ENCODE results near the gene UFD1.
"Not testable (repeated sequence)": the region's sequence is repeated elsewhere in the genome, so short reads cannot be mapped to it uniquely, and the experiment has no call there.

Gene UFD1

GRCh38 chr22:19448739-19449421 lies 30.1 kb downstream of the UFD1 start:
- H3K36me3 ChIP-seq (ENCODE audit: insufficient read depth) = no peaks in the 10 kb centered on the region
- no peak overlapping the region for H3K9ac ChIP-seq
- TF ChIP-seq CTCF (conservative IDR thresholded peaks at IDR 0.05; ENCODE audit: low read depth, low read length) = no peak
- peak overlapping the region; percentile 95 for H3K4me2 ChIP-seq
- no peak overlapping the region for H3K4me3 ChIP-seq (IDR thresholded peaks at IDR 0.05; ENCODE audit: insufficient read depth, low read depth, low read length)
- no peaks in the 10 kb centered on the region for H3K27me3 ChIP-seq (ENCODE audit: insufficient read depth, low read depth)
- H3K27ac ChIP-seq = no peak overlapping the region; the same call in 1 of the 2 replicates
- H2AFZ ChIP-seq (ENCODE audit: low read depth) = no peak overlapping the region
- H3K4me1 ChIP-seq (ENCODE audit: low read depth, poor library complexity, severe bottlenecking) = peaks cover 27% of the 10 kb centered on the region
- no peaks in the 10 kb centered on the region for H4K20me1 ChIP-seq (ENCODE audit: insufficient read depth)
- peaks cover 49% of the 10 kb centered on the region for H3K79me2 ChIP-seq (ENCODE audit: insufficient read depth, low read depth)

- H3K4me1 ChIP-seq (ENCODE audit: low read depth, poor library complexity, severe bottlenecking) = peaks cover 27% of the 10 kb centered on the region
- H3K27ac ChIP-seq = peak overlapping the region; percentile 81
- peak overlapping the region; percentile 85 for H2AFZ ChIP-seq (ENCODE audit: low read depth)
- peak overlapping the region; percentile 79 for H3K9ac ChIP-seq
- TF ChIP-seq CTCF (conservative IDR thresholded peaks at IDR 0.05; ENCODE audit: low read depth, low read length) = no peak
- H3K36me3 ChIP-seq (ENCODE audit: insufficient read depth) = no peaks in the 10 kb centered on the region
- H3K4me3 ChIP-seq (IDR thresholded peaks at IDR 0.05; ENCODE audit: insufficient read depth, low read depth, low read length) = no peak overlapping the region
- peak overlapping the region; percentile 95 for H3K4me2 ChIP-seq
- no peaks in the 10 kb centered on the region for H3K27me3 ChIP-seq (ENCODE audit: insufficient read depth, low read depth)
- peaks cover 56% of the 10 kb centered on the region for H3K79me2 ChIP-seq (ENCODE audit: insufficient read depth, low read depth)
- no peaks in the 10 kb centered on the region; the same call in 1 of the 2 replicates for H4K20me1 ChIP-seq (ENCODE audit: insufficient read depth)
Measured at GRCh38 chr22:19448076-19448607, 30.9 kb downstream of the UFD1 start.

GRCh38 chr22:19447330-19448075 lies 31.5 kb downstream of the UFD1 start, which contains the start of gene C22orf39:
C22orf39 (minus strand) TSS chr22:19447711; CDS start chr22:19447688, 23 bp downstream.
- H3K9ac ChIP-seq = peak within 1 kb of the TSS; percentile 79
- peak within 1 kb of the TSS; percentile 95 for H3K4me2 ChIP-seq
- H3K36me3 ChIP-seq (ENCODE audit: insufficient read depth) = no peaks in the 10 kb centered on the region
- peaks cover 62% of the 10 kb centered on the region for H3K79me2 ChIP-seq (ENCODE audit: insufficient read depth, low read depth)
- H2AFZ ChIP-seq (ENCODE audit: low read depth) = peak within 1 kb of the TSS; percentile 85
- no peaks in the 10 kb centered on the region; the same call in 1 of the 2 replicates for H4K20me1 ChIP-seq (ENCODE audit: insufficient read depth)
- H3K27ac ChIP-seq = peak within 1 kb of the TSS; percentile 81
- peaks cover 27% of the 10 kb centered on the region for H3K4me1 ChIP-seq (ENCODE audit: low read depth, poor library complexity, severe bottlenecking)
- H3K27me3 ChIP-seq (ENCODE audit: insufficient read depth, low read depth) = no peaks in the 10 kb centered on the region
- no peak within 1 kb of the TSS for H3K4me3 ChIP-seq (IDR thresholded peaks at IDR 0.05; ENCODE audit: insufficient read depth, low read depth, low read length)
- TF ChIP-seq CTCF (conservative IDR thresholded peaks at IDR 0.05; ENCODE audit: low read depth, low read length) = no peak

- Histone ChIP-seq H4K20me1 (ENCODE audit: insufficient read depth) (no peaks in the 10 kb centered on the region; the same call in 1 of the 2 replicates), H3K4me1 (ENCODE audit: low read depth, poor library complexity, severe bottlenecking) (peaks cover 27% of the 10 kb centered on the region), H3K4me3 (IDR thresholded peaks at IDR 0.05; ENCODE audit: insufficient read depth, low read depth, low read length) (no peak overlapping the region), H3K27me3 (ENCODE audit: insufficient read depth, low read depth) (no peaks in the 10 kb centered on the region), H3K79me2 (ENCODE audit: insufficient read depth, low read depth) (peaks cover 65% of the 10 kb centered on the region), H3K27ac (peak overlapping the region; percentile 81), H3K36me3 (ENCODE audit: insufficient read depth) (no peaks in the 10 kb centered on the region), H3K9ac (peak overlapping the region; percentile 79), H3K4me2 (peak overlapping the region; percentile 86), H2AFZ (ENCODE audit: low read depth) (peak overlapping the region; percentile 85)
- TF ChIP-seq CTCF (conservative IDR thresholded peaks at IDR 0.05; ENCODE audit: low read depth, low read length) = no peak
Measured at GRCh38 chr22:19446603-19447329, 32.2 kb downstream of the UFD1 start.

- Histone ChIP-seq H3K4me1 (ENCODE audit: low read depth, poor library complexity, severe bottlenecking) (peaks cover 27% of the 10 kb centered on the region), H3K4me2 (peak overlapping the region; percentile 15; the same call in 1 of the 2 replicates), H3K79me2 (ENCODE audit: insufficient read depth, low read depth) (peaks cover 74% of the 10 kb centered on the region)
- H3K9ac ChIP-seq; H3K36me3 ChIP-seq (ENCODE audit: insufficient read depth); H3K27ac ChIP-seq; H3K27me3 ChIP-seq (ENCODE audit: insufficient read depth, low read depth); H2AFZ ChIP-seq (ENCODE audit: low read depth); H3K4me3 ChIP-seq (IDR thresholded peaks at IDR 0.05; ENCODE audit: insufficient read depth, low read depth, low read length); H4K20me1 ChIP-seq (ENCODE audit: insufficient read depth): not testable (repeated sequence)
Measured at GRCh38 chr22:19445279-19445982, 33.6 kb downstream of the UFD1 start.

Measured in KMS-11 (cell line).